Measurements from ENCODE around the gene CAPG.
"Not testable (repeated sequence)": the region's sequence is repeated elsewhere in the genome, so short reads cannot be mapped to it uniquely, and the experiment has no call there.

Gene CAPG

GRCh38 chr2:85409845-85410583, at the start of gene CAPG:
Gene CAPG (minus strand): TSS chr2:85410366. CDS start chr2:85402145, 8,221 bp downstream.
- no peak for DNase-seq

DNA sequence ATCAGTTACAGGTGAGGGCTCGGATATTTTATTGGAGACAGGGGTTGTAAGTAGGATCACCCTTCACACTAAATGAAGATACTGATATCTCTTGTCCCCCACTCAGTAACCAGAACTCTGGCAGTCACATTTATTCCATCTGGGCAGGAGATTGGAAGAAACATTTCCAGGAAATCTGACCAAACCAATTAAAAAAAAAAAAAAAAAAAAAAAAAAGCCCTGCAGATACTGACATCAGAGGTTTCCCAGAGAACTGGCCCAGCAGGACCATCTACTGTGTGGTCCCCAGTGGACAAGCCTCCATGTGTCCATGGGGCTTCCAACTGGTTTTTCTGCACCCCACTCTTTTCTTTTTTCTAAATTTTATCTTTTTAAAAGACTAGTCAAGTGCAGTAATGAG, 49.6 kb upstream of the CAPG start:
- no peak for DNase-seq

DNA sequence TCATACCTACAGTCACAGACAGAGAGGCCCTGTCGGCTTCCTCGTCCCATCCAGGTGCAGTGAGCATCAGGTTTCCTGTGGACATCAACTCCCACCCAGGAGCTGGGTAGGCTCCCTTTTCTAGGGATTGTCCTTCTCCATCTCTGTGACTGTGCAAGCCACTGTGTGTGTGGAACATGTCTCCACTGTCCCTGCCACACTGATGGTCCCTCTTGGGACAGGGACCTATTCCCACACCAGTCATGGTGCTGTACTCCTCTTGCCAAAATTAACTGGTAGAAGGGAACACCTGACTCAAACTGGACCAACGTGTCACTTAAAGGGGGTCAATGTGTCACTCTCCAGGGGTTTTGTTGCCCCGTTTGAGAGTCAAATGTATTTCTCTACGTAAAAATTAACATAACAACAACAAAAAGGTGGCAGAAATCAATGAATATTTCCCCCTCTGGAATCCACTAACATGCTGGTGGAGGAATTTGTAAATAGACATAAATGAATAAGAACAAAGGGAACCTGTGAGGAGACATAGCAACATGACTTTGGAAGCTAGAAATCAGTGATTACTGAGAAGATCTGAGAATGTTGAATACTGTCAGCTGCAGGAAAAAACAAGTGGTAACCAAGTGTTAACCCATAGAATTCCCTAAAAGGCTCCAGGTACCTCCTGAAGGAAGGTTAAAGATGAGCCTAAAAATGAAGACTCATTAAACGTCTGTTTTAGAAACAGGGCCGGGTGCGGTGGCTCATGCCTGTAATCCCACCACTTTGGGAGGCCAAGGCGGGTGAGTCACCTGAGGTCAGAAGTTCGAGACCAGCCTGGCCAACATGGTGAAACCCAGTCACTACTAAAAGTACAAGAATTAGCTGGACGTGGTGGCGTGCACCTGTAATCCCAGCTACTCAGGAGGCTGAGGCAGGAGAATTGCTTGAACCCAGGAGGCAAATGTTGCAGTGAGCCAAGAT, 48.7 kb upstream of the CAPG start:
- DNase-seq, result no peak

- DNase-seq, result no peak
Observed at GRCh38 chr2:85457877-85458316, 47.7 kb upstream of the CAPG start.

GRCh38 chr2:85457043-85457442, 46.9 kb upstream of the CAPG start:
- no peak for DNase-seq

DNA sequence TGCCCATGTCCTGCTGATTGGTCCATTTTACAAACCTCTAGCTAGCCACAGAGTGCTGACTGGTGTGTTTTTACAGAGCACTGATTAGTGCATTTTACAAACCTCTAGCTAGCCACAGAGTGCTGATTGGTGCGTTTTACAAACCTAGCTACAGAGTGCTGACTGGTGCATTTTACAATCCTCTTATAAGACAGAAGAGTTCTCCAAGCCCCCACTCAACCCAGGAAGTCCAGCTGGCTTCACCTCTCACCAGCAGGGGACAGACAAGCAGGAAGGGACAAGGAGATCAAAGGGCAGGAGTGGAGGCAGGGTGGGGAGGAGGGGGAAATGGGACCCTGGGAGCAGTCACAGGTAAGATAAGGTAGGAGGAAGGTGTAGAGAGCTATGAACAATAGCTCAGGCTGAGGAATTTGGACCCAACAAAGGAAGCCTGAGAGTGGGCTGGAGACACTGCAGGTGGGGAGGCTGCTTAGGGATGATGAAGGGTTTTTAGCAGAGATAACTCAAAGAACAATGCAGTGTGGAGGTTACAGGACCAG, 45.5 kb upstream of the CAPG start:
- no peak for DNase-seq

DNA sequence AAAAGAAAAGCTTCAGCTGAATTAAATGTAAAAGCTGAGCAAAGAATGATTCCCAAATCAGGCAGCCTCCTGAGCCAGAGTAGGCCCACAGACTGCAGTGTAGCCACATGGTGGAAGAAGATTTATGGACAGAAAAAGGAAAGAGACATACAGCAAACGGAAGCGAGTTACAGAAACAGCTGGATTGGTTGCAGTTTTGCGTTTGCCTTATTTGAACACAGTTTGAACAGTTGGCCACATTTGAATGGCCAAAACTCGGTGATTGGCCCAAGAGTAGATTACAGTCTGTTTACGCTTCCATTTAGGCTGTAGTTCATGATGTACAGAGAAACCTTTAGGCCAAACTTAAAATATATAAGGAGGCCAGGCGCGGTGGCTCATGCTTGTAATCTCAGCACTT, 43.4 kb upstream of the CAPG start:
- DNase-seq, result no peak

DNA sequence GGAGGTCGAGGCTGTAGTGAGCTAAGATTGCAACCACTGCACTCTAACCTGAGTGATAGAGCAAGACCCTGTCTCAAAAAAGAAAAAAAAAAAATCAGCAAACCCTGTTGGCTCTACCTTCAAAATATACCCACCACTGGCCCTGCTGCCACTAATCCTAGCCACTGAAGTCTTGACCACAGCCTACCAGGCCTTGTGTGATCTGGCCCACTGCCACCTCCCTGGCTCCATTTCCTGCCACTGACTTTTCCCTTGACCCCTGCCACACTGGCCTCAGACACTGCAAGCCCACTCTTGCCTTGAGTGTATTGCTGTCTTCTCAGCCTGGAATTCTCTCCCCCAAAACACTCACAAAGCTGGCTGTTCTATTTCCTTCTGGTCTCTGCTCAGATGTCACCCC, 42.1 kb upstream of the CAPG start:
- no peak for DNase-seq

- DNase-seq, result no peak
Observed at GRCh38 chr2:85449214-85449588, 39.0 kb upstream of the CAPG start.

GRCh38 chr2:85448461-85449213, 38.5 kb upstream of the CAPG start:
- no peak for DNase-seq

GRCh38 chr2:85447222-85447585, 37.0 kb upstream of the CAPG start:
- DNase-seq, result no peak

GRCh38 chr2:85446296-85447221, 36.4 kb upstream of the CAPG start:
- no peak for DNase-seq

DNA sequence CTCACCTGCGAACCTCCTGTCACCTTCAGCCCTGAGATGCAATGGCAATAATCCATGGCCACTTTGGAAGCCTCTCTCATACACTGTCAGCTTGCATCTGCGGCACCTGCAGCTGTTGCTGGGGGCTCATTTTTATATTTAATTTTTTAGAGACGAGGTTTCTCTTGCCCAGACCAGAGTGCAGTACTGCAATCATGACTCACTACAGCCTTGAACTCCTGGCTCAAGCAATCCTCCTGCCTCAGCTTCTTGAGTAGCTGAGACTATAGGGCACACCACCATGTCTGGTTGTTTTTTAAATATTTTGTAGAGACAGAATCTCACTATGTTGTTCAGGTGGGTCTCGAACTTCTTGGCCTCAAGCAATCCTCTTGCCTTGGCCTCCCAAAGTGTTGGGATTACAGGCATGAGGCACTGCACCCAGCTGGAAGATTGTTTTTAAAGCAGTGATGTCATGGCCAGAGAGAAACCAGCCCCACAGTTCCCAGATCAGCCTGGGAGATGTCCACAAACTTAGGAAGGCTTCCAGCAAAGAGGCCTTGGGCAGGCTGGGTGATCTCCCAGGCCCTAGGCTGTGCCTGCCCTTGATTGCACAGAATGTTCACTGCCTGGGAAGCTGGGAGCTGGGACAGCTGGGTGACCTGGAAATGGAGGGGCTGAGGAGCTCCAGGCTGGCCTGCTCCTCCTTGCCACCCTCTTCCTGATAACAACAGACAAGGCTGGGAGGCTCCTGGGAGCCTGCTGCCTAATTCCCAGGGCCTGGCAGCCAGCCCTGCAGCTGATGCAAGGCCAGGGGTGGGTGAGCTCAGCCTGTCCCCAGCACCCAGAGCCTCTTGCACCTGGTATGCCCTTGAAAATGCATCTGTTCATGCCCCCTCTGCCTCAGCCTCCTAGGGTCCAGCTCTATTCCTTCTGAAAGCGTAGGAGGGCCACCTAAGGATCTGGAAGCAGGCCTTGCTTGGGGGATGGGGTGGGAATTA, 35.4 kb upstream of the CAPG start:
- DNase-seq, result no peak

- no peak for DNase-seq
Observed at GRCh38 chr2:85444629-85445172, 34.5 kb upstream of the CAPG start.

DNA sequence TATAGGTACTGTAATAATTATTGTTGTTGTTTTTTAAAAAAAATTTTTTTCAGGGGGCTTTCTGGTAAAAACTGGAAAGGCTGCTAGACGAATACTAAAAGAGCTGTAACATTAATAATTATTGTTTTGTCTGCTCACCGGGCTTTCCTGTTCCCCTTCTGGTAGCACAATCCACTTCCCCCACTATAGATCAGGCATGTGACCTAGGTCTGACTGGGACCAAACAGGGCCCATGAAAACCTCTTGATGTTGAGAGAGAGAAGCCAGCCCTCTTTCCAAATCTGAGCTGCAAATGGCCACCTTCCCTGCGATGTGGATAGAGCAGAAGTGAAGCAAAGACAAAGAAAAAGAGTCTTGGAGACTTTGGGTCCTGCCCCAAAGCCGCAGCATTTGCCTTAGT, 31.7 kb upstream of the CAPG start:
- no peak for DNase-seq

DNA sequence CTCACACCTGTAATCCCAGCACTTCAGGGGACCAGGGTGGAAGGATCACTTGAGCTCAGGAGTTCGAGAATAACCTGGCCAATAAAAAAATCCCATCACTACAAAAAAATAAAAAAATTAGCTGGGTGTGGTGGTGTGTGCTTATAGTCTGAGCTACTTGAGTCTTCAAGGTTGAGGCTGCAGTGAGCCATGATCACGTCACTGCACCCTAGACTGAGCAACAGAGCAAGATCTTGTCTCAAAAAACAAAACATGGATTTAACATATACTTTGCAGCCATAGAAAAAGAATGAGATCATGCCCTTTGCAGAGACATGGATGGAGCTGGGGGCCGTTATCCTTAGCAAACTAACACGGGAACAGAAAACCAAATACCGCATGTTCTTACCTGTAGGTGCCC, 30.6 kb upstream of the CAPG start:
- DNase-seq, result no peak

GRCh38 chr2:85439986-85440385, 29.8 kb upstream of the CAPG start:
- DNase-seq, result no peak

GRCh38 chr2:85439569-85439968, 29.4 kb upstream of the CAPG start:
- DNase-seq, result not testable (repeated sequence)

DNA sequence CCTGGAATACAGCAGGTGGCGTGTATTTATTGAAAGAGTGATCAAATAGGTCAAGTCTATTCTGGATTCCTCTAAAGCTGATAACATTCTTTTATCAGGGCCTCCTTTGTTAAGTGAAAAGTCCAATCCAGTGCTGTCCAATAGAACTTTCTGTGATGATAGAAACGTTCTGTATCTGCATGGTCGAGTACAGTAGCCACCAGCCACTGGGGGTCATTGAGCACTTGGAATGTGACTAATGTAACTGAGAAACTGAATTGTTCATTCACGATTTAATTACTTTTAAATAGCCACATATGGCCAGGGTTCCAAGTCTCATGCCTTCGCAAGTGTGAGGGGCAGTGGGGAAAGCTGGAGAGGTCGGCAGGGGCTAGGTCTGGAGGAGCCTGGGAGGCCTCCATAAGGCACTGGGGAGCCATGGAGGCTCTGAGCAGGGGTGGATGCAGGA, 28.9 kb upstream of the CAPG start:
- DNase-seq, result no peak
